Activated naive CD8-positive, alpha-beta T cell treated with anti-CD3 and anti-CD28 coated beads, Interleukin-2, amount 50 U/mL, for 16 hours (primary cell): ENCODE results near the gene ERC1.
"Not testable (repeated sequence)": the region's sequence is repeated elsewhere in the genome, so short reads cannot be mapped to it uniquely, and the experiment has no call there.

Experiments used
- DNase-seq: peaks from one replicate; pipeline ENCODE4 v3.0.0-alpha.2; 2020; ENCODE audit warnings: low read depth, low spot score

The ERC1 gene

DNA sequence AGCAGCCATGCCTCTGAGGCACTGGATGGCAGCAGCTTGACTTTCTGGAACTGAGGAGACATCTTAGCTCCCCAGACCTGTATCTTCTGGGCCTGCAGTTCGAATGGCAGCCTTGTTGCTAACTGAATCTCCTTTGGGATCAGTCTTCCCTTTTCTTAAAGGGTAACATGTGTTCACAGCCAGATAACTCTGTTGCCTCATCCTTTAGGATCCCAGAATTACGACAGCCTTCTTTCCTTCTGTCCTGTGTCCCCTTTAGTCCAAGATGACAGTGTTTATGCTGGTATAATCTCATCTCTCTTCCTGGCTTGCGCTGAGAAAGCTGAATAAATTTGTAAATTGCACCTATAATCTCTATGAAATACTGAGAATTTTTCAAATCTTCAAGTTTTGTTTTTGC is 9.1 kb upstream of the ERC1 start:
- no peak for DNase-seq

DNA sequence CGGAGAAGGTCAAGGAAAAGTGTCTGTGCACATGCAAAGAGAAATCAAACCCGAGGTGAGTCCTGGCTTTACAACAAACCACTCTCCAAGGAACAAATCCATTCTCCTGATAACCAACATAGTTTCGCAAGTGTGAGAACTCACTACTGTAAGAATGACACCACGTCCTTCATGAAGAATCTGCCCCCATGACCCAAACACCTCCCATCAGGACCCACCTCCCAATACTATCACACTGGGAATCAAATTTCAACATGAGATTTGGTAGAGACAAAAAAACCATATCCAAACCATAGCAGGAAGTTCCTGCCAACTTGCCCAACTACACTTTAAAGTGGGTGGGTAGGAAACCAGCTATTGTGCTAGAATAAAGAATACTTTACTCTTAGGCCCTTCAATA is 2.4 kb upstream of the ERC1 start:
- DNase-seq: no peak

DNA sequence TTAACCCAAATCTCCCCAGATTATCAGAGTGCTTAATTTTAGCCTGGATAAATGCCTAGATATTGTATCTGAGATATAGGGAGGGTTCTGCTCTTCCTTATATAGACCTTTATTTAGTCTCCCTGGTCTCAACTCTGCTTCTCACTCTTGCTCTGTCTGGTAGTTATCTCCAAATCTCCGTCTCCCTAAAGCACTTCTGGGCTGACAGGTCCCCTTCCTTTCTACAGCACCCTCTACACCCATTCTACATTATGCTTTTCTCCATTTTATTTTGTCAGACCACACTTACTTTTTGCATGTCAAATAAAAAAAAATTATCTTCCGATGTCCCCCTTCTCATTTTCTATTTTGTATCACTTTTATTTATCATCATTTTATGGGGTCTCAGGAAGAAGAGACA is 2.0 kb upstream of the ERC1 start:
- DNase-seq: no peak

DNA sequence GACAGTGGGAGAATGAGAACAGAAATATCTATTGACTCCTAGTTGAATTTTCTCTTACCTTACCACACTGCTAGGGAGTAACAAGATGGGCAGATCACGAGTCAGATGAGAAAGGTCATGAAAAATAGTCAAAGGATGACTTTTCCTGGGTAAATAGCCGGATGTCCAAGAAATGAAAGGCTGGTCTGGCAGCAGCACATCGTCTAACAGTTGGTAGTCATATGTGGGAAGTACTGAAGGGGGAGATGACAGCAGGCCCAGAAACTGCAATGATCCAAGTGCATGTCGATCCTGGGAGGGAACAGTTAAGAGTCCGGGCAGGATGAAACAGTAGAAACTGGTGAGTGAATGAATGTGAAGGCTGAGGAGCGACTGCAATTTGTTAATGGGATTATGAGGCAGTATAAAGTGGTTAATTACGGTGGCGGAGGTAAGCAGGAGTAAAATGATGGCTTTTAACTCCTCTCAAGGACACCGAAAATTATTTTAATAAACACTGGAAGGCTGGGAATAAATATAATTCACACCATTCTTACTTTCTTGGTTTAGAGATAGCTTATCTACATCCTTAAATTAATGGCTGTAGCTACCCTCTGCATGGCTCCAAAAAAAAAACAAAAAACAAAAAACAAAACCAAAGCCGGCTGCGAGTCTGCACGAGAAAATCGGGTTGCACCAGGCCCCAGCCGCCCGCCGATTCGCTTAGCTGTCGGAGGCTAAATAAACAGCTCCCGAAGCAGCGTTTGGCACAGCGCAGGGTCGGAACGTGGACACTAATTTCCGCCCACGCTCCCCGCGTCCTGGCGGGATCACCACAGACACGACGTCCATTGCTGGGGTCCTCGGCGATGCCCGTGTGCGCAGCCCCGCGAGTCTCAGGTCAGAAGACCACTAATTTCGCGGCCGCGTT is 1.0 kb upstream of the ERC1 start:
- DNase-seq: no peak

DNA sequence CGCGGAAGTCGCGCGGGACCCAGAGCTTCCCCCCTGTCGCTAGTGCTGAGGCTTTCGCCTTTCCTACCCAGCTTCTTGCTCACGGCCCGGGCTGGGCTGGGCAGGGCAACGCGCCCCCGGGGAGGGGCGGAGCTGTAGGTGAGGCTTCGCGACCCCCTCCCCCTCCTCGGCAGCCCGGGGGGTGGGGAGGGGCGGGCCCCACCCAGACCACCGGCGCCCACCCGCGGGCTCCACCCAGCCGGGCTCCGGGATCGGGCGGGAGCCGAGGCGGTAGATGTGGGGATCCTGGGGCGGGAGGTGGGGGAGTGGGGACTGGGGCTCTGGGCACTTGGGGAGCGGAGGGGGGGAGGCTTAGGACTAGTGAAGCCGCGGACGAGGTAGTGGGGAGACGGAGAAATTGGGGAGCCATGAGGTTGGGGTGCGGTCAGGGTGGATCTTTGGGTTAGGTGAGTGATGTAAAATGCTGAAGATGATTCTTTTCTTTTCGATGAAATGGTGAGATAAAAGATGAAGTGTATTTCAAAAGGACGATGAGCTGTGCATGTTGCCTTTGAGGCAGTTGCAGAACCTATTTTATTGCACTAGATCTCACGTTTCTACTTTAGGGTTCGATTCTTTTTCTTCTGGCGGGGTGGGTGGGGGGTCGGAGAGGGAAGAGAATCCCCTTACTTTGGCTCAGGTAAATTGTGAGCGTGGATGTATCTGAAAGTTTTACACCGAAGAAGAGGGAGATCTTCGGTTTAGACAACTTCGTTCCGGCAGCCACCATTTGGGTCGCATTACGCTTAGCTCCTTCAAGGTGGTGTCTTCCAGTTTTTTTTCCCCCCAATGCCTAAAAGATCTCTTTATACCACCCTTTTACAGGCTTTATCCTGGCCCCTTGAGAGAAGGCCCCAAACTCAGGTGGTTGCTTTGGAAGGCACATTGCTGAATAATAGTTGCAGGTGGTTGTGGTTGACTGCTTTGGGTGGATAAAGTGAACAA is 619 bp downstream of the ERC1 start:
- no peak for DNase-seq

DNA sequence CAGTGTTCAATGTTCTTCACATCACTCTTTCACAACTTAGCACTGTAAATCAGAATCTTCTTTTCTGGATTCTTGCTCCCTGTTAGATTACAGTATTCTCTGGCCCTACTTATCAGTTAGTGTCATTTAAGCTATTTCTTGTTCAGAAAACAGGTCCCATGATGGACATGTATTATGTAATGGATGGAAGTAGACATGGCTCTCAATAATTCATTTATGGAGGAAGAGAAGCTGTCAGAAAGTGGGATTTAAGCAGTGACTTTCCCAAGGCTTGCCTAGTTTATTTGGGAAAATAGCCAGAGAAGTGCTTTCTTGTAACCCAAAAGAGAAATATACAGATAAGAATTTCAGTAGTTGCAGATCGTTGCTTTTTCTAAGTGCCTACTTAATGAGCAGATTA is 1.6 kb downstream of the ERC1 start:
- DNase-seq: no peak

DNA sequence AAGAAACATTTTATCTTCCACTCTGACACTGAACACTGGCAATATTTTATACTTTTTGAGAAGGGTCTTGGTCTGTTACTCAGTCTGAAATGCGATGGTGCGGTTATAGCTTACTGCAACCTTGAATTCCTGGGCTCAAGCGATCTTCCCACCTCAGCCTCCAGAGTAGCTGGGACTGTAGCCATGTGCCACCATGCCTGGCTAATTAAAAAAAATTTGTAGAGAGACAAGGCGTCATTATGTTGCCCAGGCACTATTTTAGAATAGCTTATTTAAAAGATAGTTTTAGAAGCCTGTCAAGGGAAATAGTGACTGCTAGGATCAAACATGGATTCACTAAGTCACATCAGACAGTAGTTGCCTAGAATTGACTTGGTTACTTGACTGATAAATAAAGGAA is 5.9 kb downstream of the ERC1 start:
- DNase-seq: no peak

DNA sequence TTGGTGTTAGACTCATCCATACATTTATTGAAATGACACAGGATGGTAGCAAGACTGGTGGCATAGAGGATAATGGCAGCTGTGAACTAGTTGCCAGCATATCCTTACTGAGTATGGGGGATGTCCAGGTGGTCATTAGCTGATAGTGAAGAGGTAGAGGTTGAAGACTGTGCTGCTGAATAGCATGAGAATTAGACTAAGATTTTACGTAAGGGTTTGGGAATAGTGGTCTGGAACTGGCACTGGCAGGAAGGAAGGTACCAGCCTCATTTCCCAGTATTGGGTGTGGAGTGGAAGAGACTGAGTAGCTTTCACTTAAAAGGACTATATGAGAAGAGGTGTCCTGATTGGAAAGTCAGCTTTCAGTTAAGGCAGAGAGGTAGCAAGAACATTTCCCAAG is 6.5 kb downstream of the ERC1 start:
- no peak for DNase-seq

DNA sequence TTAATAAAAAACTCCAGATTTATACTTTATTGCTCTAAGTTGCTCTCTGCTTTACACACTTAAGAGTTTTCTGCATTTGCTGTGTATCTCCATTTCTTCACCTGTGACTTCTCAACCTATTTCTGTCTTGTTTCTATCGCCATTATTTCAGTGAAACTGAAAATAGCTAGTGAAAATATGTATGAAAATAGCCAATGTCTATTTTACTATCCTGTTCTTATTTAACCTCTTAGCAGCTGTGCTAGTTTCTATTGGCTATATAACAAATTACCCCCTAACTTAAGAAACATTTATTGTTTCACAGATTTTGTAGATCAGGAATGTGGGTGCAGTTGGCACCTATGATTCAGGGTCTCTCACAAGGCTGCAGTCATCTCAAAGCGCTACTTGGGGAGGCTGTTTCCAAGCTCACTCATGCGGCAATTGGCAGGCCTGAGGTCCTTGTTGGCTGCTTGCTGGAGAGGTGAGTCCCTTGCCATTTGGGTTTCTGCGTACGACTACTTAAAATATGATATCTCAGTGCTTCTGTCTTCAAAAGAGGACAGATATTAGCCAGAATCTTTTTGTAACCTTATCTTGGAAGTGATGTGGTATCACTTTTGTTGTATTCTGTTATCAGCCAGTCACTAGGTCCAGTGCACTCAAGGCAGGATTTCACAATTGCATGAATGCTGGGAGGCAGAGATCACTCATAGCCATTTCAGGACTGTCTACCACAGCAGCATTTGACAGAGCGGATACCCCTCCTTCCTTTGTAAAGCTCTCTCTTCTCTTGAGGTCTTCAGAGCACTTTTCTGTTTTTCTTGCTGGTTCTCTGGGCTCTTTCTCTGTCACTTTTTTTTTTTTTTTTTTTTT is 7.2 kb downstream of the ERC1 start:
- DNase-seq: no peak

DNA sequence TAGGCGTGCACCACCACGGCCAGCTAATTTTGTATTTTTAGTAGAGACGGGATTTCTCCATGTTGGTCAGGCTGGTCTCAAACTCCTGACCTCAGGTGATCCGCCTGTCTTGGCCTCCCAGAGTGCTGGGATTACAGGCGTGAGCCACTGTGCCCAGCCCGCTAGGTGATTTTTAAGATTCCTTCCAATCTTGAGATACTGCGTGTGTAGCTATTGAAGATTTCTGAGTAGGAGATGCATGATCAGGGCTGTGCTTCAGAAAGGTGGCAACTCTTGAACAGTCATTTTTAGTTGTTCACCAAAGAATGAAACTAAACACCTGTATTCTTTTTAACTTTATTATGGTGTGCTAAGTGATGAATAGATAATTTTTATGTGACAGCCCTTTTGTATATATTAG is 8.7 kb downstream of the ERC1 start:
- not testable (repeated sequence) for DNase-seq

DNA sequence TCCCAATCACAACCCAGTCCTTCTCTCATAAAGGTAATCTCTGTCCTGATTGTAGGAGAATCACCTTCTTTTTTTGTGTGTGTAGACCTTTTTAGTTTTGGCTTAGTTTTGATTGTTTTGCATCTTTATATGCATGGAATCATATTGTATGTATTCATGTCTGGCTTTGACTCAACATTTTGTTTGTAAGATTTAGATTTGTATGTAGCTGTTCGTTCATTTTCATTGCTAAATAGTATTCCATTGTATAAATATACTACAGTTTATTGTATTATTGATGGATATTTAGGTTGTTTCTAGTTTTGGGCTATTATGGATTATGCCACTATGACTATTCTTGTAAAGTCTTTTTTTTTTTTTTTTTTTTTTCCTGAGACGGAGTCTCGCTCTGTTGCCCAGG is 10.5 kb downstream of the ERC1 start:
- DNase-seq: no peak

DNA sequence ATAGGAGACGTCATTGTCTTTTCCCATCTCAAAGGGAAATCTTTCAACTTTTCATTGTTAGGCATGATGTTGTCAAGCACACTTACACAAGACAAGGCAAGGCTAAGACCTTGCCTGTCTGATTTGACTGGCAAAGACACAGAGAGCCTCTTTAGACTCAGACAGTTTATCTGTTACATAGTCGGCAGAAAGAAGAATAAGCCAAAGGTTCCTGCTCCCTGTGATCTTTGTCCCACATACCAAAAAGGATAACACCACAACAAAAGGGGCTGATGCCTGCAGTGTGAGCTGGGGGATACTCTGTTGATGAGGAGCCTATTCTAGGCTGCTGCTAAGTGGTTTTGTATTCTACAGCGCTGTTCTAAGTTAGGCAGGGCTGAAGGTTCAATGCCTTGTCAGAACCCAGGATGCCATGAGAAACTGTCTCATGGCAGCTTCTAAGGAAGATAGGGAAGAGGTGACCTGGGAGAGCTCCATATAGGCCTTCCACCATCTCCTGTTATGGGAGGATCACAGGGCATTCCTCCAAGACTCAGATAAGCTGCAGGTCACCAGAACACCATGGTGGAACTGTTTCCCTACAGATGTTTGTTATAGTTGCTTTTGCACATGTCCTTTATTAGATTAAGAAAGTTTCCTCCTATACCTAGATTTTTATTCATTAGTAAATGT is 12.7 kb downstream of the ERC1 start:
- no peak for DNase-seq

DNA sequence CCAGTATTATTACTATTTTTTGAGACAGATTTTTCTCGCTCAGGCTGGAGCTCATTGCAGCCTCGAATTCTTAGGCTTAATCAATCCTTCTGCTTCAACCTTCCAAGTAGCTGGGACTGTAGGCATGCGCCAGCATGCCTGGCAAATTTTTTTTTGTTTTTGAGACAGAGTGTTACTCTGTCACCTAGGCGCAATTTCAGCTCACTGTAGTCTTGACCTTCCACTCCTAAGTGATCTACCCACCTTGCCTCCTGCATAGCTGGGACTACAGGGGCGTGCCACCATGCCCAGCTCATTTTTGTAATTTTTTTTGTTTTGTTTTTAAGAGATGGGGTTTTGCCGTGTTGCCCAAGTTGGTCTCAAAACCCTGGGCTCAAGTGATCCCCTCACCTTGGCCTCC is 15.2 kb downstream of the ERC1 start:
- DNase-seq: no peak

DNA sequence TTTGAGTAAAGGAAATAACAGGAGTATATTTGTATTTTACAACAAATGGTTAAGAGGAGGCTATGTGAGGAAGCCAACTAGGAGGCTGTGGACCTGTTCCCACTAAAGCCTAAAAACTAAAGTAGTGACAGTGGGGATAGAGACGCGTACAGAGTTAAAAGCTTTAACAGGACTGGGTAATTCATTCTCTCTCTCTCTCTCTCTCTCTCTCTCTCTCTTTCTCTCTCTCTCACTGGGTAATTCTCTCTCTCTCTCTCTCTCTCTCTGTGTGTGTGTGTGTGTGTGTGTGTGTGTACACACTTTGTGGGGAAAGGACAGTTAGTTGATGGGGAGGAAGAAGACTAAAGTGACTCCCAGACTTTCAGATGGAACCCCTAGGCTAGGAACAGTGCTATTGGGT is 16.3 kb downstream of the ERC1 start:
- DNase-seq: no peak

DNA sequence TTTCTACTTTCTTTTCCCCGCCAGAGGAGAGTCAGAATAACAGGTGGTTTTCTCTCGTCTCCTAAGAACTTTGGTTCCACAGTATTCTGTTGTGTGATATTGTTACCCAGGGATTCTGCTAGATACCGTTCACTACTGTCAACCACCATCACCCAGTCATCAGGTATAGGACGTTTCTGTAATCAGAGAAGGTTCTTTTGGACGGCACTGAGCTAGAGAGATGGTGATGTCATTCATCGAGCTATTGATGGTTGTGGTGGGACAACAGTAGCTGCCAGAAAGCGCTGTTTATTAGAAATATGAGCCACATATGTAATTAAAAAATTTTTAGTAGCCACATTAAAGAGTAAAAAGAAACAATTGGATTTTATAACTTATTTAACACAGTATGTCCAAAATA is 17.0 kb downstream of the ERC1 start:
- DNase-seq: no peak

DNA sequence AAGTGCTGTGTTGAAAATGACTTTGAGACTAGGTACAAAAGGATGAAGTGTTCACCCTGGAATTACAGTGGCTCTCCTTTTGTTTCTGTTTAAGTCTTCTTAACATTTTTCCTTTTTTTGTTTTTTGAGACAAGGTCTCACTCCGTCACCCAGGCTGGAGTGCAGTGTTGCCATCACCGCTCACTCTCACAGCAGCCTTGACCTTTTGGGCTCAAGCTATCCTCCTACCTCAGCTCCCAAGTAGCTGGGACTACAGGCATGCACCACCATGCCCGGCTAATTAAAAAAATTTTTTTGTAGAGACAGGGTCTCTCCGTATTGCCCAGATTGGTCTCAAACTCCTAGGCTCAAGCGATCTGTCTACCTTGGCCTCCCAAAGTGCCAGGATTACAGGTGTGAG is 20.1 kb downstream of the ERC1 start:
- DNase-seq: no peak

DNA sequence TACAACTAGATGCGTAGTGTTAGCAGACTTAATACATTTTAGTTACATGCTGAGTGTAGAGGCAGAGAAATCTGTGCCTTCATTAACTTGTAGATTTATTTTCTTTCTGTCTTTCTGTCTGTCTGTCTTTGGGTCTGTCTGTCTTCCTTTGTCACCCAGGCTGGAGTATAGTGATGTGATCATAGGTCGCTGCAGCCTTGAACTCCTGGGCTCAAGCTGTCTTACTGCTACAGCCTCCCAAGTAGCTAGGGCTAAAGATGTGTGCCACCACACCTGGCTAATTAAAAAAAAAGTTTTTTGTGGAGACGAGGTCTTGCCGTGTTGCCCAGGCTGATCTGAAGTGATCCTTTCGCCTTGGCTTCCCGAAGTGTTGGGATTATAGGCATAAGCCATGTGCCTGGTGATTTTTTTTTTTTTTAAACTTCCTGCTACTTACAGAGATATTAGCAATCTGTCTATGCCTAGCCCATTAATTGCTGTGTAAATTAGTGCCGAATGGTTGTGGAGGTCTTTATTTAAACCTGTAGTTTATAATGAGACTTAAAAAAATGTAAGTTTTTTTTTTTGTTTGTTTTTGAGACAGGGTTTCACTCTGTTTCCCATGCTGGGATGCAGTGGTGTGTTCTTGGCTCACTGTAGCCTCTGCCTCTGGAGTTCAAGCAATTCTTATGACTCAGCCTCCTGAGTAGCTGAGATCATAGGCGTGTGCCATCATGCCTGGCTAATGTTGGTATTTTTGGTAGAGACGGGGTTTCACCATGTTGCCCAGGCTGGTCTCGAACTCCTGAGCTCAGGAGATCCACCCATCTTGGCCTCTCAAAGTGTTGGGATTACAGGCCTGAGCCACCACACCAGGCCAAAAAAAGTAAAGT is 22.8 kb downstream of the ERC1 start:
- no peak for DNase-seq

DNA sequence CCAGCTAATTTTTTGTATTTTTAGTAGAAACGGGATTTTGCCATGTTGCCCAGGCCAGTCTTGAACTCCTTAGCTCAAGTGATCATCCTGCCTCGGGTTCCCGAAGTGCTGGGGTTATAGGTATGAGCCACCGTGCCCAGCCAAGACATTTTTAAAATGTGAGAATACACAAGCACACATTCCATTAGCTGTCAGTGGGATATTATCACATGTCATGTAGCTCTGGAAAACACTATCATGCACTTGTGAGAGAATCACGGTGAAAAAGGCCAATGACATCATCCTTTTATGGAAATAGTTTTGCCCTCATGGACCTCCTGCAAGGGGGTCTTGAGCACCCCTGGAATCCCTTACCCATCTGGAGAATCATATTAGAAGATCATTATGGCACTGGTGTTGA is 28.3 kb downstream of the ERC1 start:
- no peak for DNase-seq

DNA sequence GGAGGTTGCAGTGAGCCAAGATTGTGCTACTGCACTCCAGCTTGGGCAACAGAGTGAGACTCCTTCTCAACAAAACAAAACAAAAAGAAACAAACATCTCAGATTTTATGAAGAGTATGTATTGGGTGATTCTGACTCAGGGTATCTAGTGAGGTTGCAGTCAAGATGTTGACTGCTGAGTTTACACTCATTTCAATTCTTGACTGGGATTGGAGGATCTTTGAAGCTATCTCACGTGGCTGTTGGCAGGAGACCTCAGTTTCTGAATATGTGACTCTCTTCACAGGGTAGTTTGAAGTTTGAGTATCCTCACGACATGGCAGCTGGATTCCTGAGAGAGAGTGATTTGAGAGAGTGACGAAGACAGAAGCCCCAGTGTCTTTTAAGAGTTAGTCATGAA is 29.4 kb downstream of the ERC1 start:
- DNase-seq: no peak
